Fibroblast of skin of right quadriceps (primary cell): ENCODE results near the gene TNFRSF1A.

Experiments
- DNase-seq: peaks from one replicate; pipeline ENCODE4 v3.0.0-alpha.2; 2013

TNFRSF1A gene

DNA sequence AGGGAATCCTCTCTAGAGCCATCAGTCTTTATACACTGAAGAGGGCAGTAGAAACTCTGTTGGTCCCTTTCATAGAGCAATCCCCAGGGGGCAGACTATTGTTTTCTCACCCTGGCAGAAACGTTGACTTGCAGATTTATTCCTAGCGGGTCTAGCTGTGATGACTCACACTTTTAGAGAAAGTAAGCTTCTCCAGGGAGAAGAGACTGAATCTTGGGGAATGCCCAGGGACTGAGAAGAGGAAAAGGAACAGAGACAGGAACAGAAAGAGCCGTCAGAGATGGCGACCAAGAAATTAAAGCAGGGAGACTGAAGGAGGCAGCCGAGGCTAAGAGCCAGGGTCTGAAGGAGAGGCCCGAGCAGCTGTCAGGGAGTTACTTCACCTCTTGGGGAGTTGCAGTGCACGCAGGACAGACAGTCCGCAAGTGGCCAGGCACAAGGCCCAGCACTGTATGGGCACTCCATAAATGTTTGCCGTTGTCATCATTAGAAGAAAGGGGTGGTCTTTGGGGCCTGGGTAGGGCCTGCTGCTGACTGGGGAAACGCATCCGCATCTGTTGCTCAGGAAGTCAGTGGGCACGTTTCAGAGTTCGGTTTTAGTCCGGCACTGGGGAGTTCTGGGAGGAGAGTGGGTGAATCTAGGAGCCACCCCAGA, 18.4 kb downstream of the TNFRSF1A start:
- peak; percentile 97 for DNase-seq

DNA sequence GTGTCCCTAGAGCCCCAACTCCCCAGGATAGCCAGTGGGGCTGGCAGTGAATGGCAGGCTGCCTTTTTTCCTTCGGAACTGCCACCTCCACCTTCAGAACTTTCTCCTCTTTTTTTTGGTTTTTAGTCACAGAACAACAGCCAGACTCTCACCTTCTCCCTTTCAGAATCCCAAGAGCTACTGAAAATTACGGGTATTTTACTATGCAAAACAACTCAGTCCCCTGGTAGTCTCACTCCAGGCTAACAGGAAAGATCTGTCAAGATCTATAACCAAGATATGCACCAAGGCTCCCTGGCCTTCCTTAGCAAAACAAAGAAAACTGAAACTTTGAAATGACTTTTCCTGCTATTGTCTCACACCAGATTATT, 18.9 kb downstream of the TNFRSF1A start:
- DNase-seq, result no peak

DNA sequence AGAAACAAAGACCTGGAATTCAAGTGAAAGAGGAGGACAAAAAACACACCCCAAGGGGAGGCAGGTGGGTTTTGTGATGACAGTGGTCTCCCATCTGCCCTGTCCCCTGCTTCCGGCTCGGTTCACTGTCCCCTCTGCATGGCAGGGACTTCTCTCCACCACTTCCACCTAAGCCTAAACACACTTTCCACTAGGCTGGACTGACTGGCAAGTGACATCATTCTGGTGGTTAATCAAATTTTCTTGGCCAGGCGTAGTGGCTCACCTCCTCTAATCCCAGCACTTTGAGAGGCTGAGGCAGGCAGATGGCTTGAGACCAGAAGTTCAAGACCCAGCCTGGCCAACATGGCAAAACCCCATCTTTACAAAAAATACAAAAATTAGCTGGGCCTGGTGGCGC, 19.5 kb downstream of the TNFRSF1A start:
- no peak for DNase-seq

- no peak for DNase-seq
These were observed 20.0 kb downstream of the TNFRSF1A start for GRCh38 chr12:6321905-6322304.

DNA sequence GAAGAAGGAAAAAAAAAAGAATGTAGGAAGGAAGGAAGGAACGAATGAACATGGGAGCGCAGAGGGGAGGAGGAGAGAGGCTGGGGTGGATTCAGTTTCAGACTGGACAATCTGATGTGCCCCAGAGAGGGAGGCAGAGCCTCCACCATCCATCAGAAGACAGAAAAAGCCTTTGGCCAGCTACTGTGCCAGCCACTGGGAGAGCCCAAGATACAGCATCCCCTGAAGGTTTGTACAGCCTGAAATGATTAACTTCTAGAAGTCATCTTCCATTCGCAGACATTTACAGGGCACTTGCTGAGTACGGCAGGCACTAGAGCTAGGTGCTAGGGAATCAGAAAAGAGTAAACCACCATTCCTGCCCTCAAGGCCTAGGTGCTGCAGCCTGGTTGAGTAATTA, 22.4 kb downstream of the TNFRSF1A start:
- no peak for DNase-seq

DNA sequence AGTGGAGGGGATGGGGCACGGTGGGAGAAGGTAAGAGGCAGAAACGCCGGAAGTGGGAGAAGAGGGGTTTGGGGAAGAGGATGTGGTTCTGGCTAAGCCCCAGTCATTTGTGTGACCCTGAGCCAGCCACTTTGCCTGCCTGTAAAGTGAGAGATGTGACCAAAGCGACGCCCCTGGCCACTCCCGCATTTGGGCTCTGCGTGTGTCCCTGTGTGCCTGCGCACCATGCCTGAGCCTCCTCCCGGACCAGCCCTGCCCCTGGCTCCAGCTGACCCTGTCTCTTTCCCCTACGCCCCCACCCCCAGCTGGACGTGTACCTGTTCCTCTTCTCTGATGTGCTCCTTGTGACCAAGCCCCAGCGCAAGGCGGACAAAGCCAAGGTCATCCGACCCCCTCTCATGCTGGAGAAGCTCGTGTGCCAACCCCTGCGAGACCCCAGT, 23.4 kb downstream of the TNFRSF1A start:
- DNase-seq, result no peak

DNA sequence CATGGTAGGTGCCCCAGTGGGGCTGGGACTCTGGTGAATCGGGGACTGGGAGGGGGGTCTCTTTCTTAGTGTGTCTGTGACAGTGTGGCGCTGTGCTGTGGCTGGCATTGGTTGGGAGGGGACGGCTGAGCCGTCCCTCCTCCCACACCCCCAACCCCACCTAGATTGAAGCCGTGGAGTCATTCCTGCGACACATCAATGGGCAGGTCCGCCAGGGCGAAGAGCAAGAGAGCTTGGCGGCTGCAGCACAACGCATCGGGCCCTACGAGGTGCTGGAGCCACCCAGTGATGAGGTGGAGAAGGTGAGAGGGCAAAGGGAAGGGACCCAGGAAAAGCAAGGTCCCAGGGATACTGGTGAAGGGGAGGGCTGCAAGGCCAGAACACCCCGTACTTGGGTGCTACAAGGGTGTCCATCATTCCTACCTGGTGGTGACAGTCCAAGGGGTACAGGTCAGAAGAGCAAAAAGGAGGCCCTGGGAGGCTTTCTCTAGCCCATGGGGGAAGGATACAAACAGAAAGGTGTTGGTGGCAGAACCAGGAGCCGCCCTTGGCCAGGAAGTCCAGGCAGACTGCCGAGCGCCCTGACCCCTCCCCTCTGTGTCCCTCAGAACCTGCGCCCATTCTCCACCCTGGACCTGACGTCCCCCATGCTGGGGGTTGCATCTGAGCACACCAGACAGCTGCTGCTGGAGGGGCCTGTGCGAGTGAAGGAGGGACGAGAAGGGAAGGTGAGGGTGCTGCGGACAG, 24.0 kb downstream of the TNFRSF1A start:
- no peak for DNase-seq

- DNase-seq, result no peak
These were observed 24.8 kb downstream of the TNFRSF1A start for GRCh38 chr12:6316921-6317692.

DNA sequence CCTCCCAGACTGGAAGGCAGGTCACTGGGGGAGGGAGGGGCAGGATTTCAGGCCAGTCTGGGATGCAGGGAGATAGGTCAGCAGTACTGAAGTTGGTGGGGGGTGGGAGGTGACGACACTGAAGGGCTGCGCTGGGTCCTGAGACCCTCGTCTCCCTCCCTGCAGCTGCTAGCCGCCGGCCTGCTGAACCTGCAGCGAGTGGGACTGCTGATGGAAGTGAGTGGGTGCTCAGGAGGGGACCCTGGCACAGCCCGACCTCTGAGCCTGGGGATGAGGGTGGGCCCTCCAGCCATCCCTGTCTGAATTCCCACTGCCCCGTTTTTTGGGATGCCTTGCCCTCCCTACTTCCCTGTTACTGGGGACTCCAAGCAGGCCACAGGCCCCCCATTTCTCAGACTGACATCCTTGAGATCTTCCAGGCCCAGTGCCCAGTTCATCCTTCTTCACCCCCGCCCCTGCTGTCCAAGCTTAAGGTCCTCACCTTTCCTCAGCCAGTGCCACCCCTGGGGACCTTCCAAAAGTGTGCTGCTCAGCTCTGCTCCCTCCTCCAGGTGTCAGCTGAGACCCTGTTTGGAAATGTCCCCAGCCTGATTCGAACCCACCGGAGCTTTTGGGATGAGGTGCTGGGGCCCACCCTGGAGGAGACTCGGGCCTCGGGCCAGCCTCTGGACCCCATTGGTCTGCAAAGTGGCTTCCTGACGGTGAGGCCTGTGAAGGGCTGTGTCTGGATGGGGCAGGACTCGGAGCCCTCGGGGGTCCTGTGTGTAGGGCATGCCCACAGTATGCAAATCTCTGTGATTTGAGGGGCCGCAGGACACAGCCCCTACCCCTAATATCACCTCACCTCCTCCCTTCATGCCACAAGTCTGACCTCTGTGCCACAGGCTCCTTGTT, 25.9 kb downstream of the TNFRSF1A start:
- DNase-seq, result no peak

GRCh38 chr12:6315184-6315583, 26.7 kb downstream of the TNFRSF1A start:
- DNase-seq, result no peak

GRCh38 chr12:6314776-6315175, 27.1 kb downstream of the TNFRSF1A start:
- DNase-seq, result no peak

- DNase-seq, result no peak
These were observed 28.4 kb downstream of the TNFRSF1A start for GRCh38 chr12:6313326-6313940.

GRCh38 chr12:6312529-6313325, 29.1 kb downstream of the TNFRSF1A start:
- no peak for DNase-seq

DNA sequence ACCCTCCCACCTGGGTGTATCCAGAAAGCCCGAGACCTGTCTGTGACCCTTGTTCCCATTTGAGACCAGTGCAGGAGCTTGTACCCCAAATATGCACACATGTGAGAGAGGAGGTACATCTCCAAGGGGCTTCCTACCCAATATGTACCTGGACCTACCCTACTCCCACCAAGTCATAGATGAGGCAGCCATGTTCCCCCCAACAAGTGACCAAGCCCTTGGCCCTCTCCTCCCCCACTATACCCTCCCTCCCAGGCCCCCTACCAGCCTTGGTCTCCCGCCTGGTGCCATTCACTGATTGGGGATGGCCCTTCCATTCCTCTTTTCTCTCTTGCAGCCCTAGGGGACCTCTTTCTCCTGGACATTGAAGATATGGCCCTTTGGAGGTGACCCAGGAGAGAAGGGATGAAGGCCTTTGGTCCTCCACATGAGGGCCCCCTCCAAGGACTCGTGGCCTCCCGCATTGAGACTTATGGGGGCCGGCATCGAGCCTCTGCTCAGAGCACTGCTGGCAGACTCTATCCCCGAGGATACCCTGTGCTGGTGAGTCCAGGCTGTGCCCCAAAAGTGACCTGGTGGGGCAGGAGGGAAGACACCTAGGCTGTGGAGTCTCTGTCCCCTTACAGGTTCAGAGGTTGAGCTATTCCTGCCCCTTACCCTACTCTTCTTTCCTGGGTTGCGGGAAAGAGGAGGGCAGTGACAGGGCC, 29.9 kb downstream of the TNFRSF1A start:
- no peak for DNase-seq

- DNase-seq, result no peak
These were observed 30.9 kb downstream of the TNFRSF1A start for GRCh38 chr12:6310771-6311610.

DNA sequence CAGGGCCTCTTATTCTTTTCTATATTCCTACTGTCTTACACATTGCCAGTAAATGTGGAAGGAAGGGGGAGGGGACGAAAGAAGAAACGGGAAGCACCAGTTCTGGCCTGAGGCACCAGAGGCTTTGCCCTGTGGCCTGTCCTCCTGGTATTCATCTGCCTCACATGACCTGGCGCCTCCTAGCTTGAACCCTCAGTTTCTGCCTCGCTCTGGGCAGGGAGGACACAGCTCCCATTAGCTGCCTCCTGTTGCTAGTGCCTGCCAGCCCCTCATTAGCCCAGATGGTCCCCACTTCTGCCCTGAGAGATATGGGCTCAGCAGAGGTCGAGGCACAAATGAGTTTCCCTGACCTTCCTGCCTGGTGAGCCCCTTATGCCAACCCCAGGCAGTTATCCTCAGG, 34.3 kb downstream of the TNFRSF1A start:
- no peak for DNase-seq

- no peak for DNase-seq
These were observed 35.2 kb downstream of the TNFRSF1A start for GRCh38 chr12:6306599-6307220.

- no peak for DNase-seq
These were observed 35.7 kb downstream of the TNFRSF1A start for GRCh38 chr12:6306151-6306550.

- DNase-seq, result no peak
These were observed 38.8 kb downstream of the TNFRSF1A start for GRCh38 chr12:6303071-6303470.
